Neural progenitor cell (in vitro differentiated cells): Measurements from ENCODE around the gene RHOBTB3.

ENCODE experiments used
- CTCF ChIP-seq: fragments of 200-600 bp; sonication (generic); IDR thresholded peaks from 2 replicates; pipeline ENCODE4 v1.5.1; 2017; ENCODE audit warnings: antibody characterized with exemption, mild to moderate bottlenecking
- EZH2 ChIP-seq: fragments of 200-600 bp; sonication (generic); IDR thresholded peaks from 2 replicates; pipeline ENCODE4 v1.6.1; 2017; ENCODE audit warnings: antibody characterized with exemption, mild to moderate bottlenecking, moderate library complexity

- TF ChIP-seq EZH2 (no peak), CTCF (no peak)
Observed at GRCh38 chr5:95799191-95799835, 68.2 kb downstream of the RHOBTB3 start.
